GM12892 (cell line): ENCODE data around the gene PHF21B.

Source experiments
- POLR2A ChIP-seq: IDR thresholded peaks from 2 replicates; pipeline ENCODE4 v1.6.1; 2011; ENCODE audit warnings: low read depth, low read length, control low read depth
- POLR2AphosphoS5 ChIP-seq: IDR thresholded peaks from 2 replicates; pipeline ENCODE4 v1.6.1; 2011; ENCODE audit warnings: low read depth, low read length, control low read depth
- TAF1 ChIP-seq: IDR thresholded peaks from 2 replicates; pipeline ENCODE4 v1.6.1; 2011; ENCODE audit warnings: low read depth, mild to moderate bottlenecking, control low read depth, low read length, borderline replicate concordance

GRCh38 chr22:44954149-44954548, 55.7 kb downstream of the PHF21B start:
- no peak for TF ChIP-seq POLR2A
- no peak for TF ChIP-seq POLR2AphosphoS5
- TF ChIP-seq TAF1, result no peak
